GM21367 (cell line): ENCODE results near the gene NCOA3.

ENCODE experiments used
- ATAC-seq: cut with Tn5 transposase; IDR thresholded peaks from one replicate; pipeline ENCODE4 v1.9.1; 2021; ENCODE audit not compliant: unreplicated experiment

Gene NCOA3

GRCh38 chr20:47676219-47676721 is 174.6 kb downstream of the NCOA3 start:
- ATAC-seq = no peak

GRCh38 chr20:47676912-47677634 is 175.4 kb downstream of the NCOA3 start:
- no peak for ATAC-seq

DNA sequence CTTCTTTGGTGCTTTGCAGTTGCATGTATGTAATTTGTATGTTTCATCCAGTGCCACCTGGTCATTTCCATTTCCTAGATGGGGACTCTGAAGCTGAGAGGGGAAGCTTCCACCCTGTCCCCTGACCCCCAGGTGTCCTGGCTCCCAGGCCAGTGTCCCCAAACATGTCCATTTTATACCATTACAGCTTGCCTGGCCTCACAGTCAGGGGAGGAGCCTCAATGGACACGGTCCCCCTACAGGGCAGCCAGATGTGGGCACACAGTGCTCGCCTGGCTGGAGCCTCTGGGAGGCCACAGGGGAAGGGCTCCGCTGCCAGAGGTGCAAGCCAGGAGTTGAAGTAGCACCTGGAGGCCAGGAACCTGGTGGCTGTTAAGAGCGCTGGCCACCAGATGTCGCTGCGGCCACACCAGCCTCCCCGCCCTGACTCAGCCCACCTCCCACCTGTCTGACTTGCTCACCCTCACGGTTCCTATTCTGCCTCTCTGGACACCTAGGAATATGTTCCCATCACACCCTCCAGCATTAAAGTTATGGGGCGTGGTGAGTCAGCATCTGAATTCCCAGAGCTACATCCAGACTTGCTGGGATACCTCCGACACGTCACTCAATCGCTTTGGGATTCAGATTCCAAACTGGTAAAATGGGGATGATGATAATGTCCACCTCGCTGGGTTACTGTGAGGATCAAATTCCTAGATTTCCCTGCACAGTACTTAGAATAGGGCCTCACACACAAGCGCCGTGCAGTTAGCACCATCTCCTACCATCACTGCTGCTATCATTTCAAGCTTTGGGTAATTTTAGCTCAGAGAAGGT is 176.2 kb downstream of the NCOA3 start:
- ATAC-seq = no peak

DNA sequence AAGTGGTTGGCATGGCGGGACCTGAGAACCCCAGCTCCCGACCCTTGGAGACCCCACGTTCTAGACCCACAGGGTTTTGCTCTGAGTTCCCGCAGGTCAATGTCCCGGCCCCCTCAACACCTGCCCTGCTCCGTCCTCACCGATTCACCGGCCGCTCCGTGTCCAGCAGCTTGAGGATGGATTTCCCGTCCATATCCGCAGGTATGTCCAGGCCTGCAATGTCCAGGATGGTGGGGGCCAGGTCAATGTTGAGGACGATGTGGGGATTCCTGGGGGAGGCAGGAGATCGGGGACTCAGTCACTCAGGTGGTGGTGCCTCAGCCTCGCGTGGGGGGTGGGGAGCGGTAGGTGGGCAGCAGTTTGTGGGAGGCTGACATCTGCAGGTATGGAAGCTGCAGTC is 176.8 kb downstream of the NCOA3 start:
- no peak for ATAC-seq

DNA sequence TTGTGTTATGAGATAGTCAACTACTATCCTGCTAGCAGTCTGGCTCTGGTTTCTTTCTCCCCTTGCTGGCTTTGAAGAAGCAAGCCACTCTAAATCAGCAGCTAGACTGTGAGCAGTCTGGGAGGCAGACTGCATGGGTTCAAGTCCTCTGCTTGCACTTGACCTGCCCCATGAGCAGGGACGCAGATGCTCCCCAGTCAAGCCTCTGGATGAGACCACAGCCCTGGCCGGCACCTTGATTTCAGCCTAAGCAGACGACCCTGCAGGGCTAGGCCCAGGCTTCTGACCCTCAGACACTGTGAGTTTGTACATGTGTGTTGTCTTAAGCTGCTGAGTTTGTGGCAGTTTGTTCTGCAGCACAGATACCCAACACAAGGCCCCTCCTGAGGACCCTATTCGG is 177.8 kb downstream of the NCOA3 start:
- ATAC-seq = no peak

DNA sequence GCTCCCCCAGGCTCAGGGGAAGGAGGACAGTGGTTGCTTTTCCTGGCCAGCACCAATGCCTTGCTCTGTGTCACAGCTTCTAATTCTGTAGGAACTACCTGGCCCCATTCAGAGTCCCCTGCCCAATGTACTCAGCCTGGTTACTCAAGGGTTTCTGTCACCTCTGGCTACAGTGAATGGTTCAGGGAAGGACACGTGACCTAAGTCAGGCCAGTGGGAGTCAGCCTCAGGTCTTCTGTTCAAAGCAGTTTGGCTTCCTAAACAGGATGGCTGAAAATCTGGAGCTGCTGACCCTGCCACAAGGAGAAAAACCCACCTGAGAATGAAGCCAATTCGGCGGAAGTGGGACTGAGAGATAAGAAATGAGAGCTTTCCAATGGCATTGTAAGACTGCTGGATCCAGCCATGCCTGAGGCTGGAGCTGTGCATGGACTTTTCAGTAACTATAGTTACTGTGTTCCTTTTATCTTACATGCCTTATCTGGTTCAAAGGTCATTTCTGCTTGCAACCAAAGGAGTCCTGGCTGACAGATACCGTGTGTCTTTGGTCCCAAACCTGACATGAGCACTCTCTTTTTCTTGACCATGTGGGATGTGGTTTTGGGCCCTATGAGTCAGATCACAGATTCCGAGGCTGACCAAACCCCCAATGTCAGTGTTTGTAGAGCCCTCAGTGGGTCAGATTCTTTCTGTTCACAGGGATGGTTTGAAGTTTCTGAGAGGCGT is 179.3 kb downstream of the NCOA3 start:
- ATAC-seq = no peak

GRCh38 chr20:47682028-47682783 is 180.5 kb downstream of the NCOA3 start:
- no peak for ATAC-seq

- no peak for ATAC-seq
Observed at GRCh38 chr20:47682916-47683315, 181.2 kb downstream of the NCOA3 start.

DNA sequence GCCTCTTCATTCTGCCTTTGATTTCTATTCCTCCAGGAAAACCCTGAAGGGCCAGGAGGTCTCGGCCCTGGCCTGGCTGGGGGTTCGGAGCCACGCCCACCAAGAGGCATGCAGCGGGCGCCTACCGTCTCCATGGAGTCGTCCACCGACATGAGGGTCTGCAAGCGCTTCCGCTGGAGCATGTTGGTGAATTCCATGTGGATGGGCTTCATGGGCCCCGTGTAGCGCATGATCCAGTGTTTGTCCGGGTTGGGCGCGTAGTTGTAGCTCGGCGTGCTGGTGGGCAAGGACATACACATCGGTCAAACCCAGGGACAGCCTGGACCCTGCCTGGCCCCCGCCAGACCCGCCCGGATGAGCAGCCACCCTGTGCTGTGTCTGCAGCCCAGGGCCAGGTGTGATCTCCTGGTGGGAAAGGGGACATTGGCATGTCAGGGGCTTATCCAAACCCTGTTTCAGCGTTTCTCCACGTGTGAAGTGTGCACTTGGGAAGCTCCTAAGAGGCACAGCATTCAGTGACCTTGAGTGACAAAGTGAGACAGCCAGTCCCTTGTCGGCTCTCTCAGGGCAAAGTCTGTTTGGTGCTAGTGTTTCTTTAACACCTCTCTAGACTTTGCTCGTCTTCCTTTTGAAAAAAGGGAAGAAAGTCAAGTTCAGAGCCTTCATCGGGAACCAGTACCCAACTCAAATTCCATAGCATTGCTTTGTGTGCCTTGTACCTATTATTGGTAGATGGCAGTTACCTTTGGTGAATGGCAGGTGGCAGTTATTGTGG is 182.8 kb downstream of the NCOA3 start:
- ATAC-seq = no peak

GRCh38 chr20:47686545-47686944 is 184.9 kb downstream of the NCOA3 start:
- ATAC-seq = no peak

- no peak for ATAC-seq
Observed at GRCh38 chr20:47687095-47687987, 185.7 kb downstream of the NCOA3 start.

DNA sequence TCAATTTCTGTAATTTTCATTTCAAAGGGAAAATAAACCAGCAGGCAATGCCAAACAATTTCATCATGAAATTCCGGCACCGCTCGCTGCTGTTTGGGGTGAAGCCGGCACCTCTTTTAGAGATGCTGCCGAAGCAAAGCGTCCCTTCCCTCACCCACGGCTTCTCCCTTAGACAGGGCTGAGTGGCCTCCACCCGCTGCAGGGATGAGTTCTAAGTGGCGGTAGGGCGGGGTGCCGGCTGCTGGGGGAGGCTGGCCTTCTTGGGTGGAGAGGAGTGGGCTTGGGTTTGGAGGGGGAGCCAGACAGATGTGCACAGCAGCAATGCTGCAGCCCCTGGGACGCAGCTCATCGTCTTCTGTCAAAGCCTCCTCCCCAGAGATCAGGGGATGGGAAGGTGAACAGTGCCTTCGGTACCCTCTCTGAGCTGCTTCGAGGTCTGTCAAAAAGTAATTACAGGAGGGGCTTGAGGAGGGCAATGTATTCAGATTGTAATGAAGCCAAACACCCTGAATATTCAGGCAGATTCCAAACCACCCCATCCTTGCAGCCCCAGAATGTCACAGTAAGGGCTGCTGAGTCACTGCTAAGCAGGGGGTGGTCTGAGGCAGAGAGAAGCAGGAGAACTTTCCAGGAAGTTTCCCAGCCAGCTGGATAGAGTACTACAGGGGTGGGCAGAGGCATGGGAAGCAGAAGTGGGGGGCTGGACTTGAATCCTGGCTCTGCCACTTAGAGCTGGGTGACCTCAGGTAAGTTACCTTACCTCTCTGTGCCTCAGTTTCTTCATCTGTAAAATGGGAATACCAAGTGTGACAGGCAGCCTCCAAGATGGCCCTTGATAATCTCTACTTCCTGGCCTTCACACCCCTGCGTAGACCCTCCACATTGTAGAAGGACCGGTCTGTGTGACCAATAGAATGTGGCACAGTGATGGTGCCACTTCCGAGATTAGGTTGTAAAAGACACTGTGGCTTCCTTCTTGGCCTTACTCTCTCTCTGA is 187.0 kb downstream of the NCOA3 start:
- no peak for ATAC-seq

DNA sequence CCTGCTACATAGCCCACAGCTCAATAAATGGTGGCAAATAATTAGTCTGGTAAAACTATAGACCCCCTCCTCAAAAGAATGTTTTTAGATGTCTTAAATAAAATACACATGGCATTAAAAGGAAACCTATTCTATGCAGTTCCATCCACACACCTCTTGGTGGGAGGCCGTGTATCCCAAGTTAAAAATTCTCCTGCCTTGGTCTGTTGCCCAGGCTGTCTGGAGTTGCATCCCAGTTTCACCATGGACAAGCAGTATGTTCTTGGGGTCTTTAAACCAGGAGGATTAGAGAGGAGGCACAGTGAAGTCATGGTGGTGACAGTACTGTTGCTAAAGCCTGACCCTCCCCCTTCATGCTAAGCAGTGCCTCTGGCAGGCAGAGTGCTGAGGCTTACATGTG is 188.0 kb downstream of the NCOA3 start:
- no peak for ATAC-seq

DNA sequence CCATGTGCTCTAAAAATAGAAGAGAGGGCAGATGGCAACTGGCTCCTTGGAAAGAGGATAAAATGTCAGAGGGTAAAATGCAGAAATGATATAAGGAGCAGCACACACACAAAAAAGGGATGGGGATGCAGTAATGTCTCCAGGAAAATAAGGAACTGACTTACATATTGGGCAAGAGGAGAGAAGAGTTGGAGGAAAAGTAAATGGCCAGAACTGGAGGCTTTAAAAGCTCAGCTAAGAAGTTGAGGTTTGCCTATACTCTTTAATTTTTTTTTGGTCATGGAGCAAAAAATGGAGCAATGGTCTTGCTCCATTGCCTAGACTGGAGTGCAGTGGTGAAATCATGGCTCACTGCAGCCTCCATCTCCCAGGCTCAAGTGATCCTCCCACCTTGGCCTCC is 189.9 kb downstream of the NCOA3 start:
- ATAC-seq = no peak

GRCh38 chr20:47694021-47694818 is 192.5 kb downstream of the NCOA3 start:
- ATAC-seq = no peak

GRCh38 chr20:47696856-47697255 is 195.2 kb downstream of the NCOA3 start:
- no peak for ATAC-seq

GRCh38 chr20:47698142-47698541 is 196.5 kb downstream of the NCOA3 start:
- no peak for ATAC-seq
